ENCODE measurements around the gene P2RX7.

P2RX7 gene

DNA sequence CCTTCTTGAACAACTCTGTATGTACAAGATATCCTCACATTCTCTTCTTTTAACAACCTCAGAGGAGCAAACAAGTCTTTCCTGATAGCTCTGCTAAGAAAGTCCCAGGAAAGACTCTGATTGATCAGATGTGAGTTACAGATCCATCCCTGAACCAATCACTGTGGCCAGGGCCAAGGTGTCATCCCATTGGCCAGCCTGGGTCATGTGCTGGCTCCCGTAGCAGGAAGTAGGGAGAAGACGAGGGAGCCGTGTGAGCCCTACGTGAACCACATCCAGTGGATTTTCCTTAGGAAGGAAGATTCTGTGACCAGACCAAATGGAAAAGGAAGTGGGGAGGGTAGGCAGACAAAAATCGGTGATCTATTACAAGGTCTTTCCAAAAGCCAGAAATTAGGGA lies 5.6 kb downstream of the P2RX7 start:
- no peak for TF ChIP-seq CSDC2 (CRISPR knock-in tag; IDR thresholded peaks at IDR 0.05)
- TF ChIP-seq BACH2 (CRISPR knock-in tag; IDR thresholded peaks at IDR 0.05; ENCODE audit: borderline replicate concordance) = no peak
- TF ChIP-seq, protein P1, sequence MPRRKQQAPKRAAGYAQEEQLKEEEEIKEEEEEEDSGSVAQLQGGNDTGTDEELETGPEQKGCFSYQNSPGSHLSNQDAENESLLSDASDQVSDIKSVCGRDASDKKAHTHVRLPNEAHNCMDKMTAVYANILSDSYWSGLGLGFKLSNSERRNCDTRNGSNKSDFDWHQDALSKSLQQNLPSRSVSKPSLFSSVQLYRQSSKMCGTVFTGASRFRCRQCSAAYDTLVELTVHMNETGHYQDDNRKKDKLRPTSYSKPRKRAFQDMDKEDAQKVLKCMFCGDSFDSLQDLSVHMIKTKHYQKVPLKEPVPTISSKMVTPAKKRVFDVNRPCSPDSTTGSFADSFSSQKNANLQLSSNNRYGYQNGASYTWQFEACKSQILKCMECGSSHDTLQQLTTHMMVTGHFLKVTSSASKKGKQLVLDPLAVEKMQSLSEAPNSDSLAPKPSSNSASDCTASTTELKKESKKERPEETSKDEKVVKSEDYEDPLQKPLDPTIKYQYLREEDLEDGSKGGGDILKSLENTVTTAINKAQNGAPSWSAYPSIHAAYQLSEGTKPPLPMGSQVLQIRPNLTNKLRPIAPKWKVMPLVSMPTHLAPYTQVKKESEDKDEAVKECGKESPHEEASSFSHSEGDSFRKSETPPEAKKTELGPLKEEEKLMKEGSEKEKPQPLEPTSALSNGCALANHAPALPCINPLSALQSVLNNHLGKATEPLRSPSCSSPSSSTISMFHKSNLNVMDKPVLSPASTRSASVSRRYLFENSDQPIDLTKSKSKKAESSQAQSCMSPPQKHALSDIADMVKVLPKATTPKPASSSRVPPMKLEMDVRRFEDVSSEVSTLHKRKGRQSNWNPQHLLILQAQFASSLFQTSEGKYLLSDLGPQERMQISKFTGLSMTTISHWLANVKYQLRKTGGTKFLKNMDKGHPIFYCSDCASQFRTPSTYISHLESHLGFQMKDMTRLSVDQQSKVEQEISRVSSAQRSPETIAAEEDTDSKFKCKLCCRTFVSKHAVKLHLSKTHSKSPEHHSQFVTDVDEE (CRISPR knock-in tag; IDR thresholded peaks at IDR 0.05) = no peak
- TF ChIP-seq PPARA (CRISPR knock-in tag; IDR thresholded peaks at IDR 0.05; ENCODE audit: borderline replicate concordance) = no peak
- TF ChIP-seq, protein P2, sequence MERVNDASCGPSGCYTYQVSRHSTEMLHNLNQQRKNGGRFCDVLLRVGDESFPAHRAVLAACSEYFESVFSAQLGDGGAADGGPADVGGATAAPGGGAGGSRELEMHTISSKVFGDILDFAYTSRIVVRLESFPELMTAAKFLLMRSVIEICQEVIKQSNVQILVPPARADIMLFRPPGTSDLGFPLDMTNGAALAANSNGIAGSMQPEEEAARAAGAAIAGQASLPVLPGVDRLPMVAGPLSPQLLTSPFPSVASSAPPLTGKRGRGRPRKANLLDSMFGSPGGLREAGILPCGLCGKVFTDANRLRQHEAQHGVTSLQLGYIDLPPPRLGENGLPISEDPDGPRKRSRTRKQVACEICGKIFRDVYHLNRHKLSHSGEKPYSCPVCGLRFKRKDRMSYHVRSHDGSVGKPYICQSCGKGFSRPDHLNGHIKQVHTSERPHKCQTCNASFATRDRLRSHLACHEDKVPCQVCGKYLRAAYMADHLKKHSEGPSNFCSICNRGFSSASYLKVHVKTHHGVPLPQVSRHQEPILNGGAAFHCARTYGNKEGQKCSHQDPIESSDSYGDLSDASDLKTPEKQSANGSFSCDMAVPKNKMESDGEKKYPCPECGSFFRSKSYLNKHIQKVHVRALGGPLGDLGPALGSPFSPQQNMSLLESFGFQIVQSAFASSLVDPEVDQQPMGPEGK (CRISPR knock-in tag; IDR thresholded peaks at IDR 0.05; ENCODE audit: borderline replicate concordance) = no peak
- TF ChIP-seq, protein P3, sequence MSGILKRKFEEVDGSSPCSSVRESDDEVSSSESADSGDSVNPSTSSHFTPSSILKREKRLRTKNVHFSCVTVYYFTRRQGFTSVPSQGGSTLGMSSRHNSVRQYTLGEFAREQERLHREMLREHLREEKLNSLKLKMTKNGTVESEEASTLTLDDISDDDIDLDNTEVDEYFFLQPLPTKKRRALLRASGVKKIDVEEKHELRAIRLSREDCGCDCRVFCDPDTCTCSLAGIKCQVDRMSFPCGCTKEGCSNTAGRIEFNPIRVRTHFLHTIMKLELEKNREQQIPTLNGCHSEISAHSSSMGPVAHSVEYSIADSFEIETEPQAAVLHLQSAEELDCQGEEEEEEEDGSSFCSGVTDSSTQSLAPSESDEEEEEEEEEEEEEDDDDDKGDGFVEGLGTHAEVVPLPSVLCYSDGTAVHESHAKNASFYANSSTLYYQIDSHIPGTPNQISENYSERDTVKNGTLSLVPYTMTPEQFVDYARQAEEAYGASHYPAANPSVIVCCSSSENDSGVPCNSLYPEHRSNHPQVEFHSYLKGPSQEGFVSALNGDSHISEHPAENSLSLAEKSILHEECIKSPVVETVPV (CRISPR knock-in tag; IDR thresholded peaks at IDR 0.05) = no peak
- TF ChIP-seq ZNF8 (CRISPR knock-in tag; IDR thresholded peaks at IDR 0.05) = no peak
- no peak for TF ChIP-seq TCF4 (CRISPR knock-in tag; IDR thresholded peaks at IDR 0.05; ENCODE audit: borderline replicate concordance)
- TF ChIP-seq ESRRG (CRISPR knock-in tag; IDR thresholded peaks at IDR 0.05) = no peak
- TF ChIP-seq, protein P4, sequence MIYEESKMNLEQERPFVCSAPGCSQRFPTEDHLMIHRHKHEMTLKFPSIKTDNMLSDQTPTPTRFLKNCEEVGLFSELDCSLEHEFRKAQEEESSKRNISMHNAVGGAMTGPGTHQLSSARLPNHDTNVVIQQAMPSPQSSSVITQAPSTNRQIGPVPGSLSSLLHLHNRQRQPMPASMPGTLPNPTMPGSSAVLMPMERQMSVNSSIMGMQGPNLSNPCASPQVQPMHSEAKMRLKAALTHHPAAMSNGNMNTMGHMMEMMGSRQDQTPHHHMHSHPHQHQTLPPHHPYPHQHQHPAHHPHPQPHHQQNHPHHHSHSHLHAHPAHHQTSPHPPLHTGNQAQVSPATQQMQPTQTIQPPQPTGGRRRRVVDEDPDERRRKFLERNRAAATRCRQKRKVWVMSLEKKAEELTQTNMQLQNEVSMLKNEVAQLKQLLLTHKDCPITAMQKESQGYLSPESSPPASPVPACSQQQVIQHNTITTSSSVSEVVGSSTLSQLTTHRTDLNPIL (CRISPR knock-in tag; IDR thresholded peaks at IDR 0.05; ENCODE audit: low read depth) = no peak
- TF ChIP-seq ARNTL (CRISPR knock-in tag; IDR thresholded peaks at IDR 0.05; ENCODE audit: borderline replicate concordance, low read depth) = no peak
- TF ChIP-seq ZFP30 (CRISPR knock-in tag; IDR thresholded peaks at IDR 0.05) = no peak
- no peak for ATAC-seq

DNA sequence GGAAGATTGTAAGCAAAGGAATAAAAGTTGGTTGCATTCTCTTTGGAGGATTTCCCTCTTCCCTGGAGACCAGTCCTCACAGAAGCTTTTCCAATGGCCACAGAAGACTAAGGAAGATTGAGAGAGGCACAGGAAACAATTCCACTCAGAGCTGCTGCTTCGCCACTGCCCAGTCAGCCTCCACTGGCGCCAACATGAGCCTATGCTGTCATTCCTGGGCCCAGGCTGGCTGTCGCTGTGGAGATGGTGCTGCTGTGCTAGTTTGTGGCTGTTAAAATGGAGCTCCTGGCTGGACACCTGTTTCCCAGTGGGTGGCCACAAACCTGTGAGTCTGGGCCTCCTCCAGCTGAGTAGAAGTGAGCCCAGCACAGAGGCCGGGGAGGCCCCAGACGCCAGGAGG lies 6.6 kb downstream of the P2RX7 start:
- no peak for ATAC-seq
- TF ChIP-seq, protein P3 (CRISPR knock-in tag; IDR thresholded peaks at IDR 0.05) = no peak
- no peak for TF ChIP-seq ZFP30 (CRISPR knock-in tag; IDR thresholded peaks at IDR 0.05)
- TF ChIP-seq ZNF8 (CRISPR knock-in tag; IDR thresholded peaks at IDR 0.05) = no peak
- TF ChIP-seq ZC3H10 (CRISPR knock-in tag; IDR thresholded peaks at IDR 0.05) = no peak
- TF ChIP-seq TOX (CRISPR knock-in tag; IDR thresholded peaks at IDR 0.05; ENCODE audit: borderline replicate concordance) = no peak
- TF ChIP-seq OSR1 (CRISPR knock-in tag; IDR thresholded peaks at IDR 0.05) = no peak
- TF ChIP-seq RARB (CRISPR knock-in tag; IDR thresholded peaks at IDR 0.05) = no peak
- TF ChIP-seq, protein P5, sequence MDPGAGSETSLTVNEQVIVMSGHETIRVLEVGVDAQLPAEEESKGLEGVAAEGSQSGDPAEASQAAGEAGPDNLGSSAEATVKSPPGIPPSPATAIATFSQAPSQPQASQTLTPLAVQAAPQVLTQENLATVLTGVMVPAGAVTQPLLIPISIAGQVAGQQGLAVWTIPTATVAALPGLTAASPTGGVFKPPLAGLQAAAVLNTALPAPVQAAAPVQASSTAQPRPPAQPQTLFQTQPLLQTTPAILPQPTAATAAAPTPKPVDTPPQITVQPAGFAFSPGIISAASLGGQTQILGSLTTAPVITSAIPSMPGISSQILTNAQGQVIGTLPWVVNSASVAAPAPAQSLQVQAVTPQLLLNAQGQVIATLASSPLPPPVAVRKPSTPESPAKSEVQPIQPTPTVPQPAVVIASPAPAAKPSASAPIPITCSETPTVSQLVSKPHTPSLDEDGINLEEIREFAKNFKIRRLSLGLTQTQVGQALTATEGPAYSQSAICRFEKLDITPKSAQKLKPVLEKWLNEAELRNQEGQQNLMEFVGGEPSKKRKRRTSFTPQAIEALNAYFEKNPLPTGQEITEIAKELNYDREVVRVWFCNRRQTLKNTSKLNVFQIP (CRISPR knock-in tag; IDR thresholded peaks at IDR 0.05; ENCODE audit: borderline replicate concordance, low read depth) = no peak

DNA sequence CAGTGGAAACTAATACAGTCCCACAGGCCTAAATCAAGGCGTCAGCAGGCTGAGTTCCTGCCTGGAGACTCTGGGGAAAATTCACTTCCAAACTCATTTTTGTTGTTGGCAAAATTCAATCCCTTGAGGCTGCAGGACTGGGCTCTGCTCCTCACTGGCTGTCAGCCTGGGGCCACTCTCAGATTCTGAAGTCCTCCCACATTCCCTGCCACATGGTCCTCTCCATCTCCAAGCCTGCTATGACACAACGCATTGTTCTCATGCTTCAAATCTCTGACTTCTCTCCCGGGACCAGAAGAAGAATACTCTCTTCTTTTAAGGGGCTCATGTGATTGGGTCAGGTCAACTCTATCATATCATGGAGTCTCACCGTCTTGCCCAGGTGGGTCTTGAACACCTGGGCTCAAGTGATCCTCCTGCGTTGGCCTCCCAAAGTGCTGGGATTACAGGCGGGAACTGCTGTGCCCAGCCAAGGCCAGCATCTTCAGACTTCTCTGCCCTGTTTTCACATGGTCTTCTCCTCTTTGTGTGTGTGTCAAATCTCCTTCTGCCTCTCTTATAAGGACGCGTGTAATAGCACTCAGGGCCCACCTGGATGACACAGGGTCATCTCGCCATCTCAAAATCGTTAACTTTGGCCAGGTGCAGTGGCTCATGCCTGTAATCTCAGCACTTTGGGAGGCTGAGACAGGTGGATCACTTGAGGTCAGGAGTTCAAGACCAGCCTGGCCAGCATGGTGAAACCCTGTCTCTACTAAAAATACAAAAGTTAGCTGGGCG lies 9.7 kb downstream of the P2RX7 start:
- no peak for ATAC-seq
- TF ChIP-seq, protein P2 (CRISPR knock-in tag; IDR thresholded peaks at IDR 0.05; ENCODE audit: borderline replicate concordance) = no peak
- TF ChIP-seq, protein P3 (CRISPR knock-in tag; IDR thresholded peaks at IDR 0.05) = no peak
- no peak for TF ChIP-seq GLIS3 (CRISPR knock-in tag; IDR thresholded peaks at IDR 0.05)
- no peak for TF ChIP-seq ARNTL (CRISPR knock-in tag; IDR thresholded peaks at IDR 0.05; ENCODE audit: borderline replicate concordance, low read depth)
- TF ChIP-seq, protein P1 (CRISPR knock-in tag; IDR thresholded peaks at IDR 0.05) = no peak
- no peak for TF ChIP-seq ESRRG (CRISPR knock-in tag; IDR thresholded peaks at IDR 0.05)

Measured in SK-N-SH treated with all-trans-retinoic acid at 6 μM for 48 hours (cell line).